GM12891 (cell line): Measurements from ENCODE around the gene POLA1.

Experiments used
- DNase-seq: peaks from one replicate; pipeline ENCODE4 v3.0.0; 2011; ENCODE audit warnings: low spot score; ENCODE audit not compliant: insufficient read length
- FAIRE-seq: peaks from 2 replicates; lab custom pipeline; 2011; peaks lifted over from hg19 to GRCh38; lab: Jason Lieb, UNC
- PAX5 ChIP-seq: IDR thresholded peaks from 2 replicates; pipeline ENCODE4 v1.6.1; 2011; ENCODE audit warnings: low read length, moderate library complexity, mild to moderate bottlenecking; ENCODE audit not compliant: insufficient read depth, severe bottlenecking
- POLR2A ChIP-seq: IDR thresholded peaks from 2 replicates; pipeline ENCODE4 v1.6.1; 2011; ENCODE audit warnings: low read depth, low read length, control low read depth
- POLR2AphosphoS5 ChIP-seq: IDR thresholded peaks from 2 replicates; pipeline ENCODE4 v1.6.1; 2011; ENCODE audit warnings: low read depth, low read length, control low read depth
- POU2F2 ChIP-seq: IDR thresholded peaks from 2 replicates; pipeline ENCODE4 v1.6.1; 2011; ENCODE audit warnings: low read depth, mild to moderate bottlenecking, control low read depth, low read length, moderate library complexity
- SPI1 ChIP-seq: IDR thresholded peaks from 2 replicates; pipeline ENCODE4 v1.6.1; 2011; ENCODE audit warnings: low read depth, low read length, control low read depth
- TAF1 ChIP-seq: IDR thresholded peaks from 2 replicates; pipeline ENCODE4 v1.6.1; 2011; ENCODE audit warnings: low read depth, low read length, control low read depth

The POLA1 gene

GRCh38 chrX:25018682-25019081 lies 325.0 kb downstream of the POLA1 start:
- DNase-seq (no peak), FAIRE-seq (no peak)
- TF ChIP-seq POU2F2 = no peak
- no peak for TF ChIP-seq TAF1
- TF ChIP-seq SPI1 = no peak
- TF ChIP-seq POLR2AphosphoS5 = no peak
- TF ChIP-seq PAX5 = no peak
- no peak for TF ChIP-seq POLR2A

- no peak for FAIRE-seq
- TF ChIP-seq POU2F2 = no peak
- TF ChIP-seq TAF1 = no peak
- no peak for TF ChIP-seq PAX5
- no peak for TF ChIP-seq SPI1
- TF ChIP-seq POLR2AphosphoS5 = no peak
- no peak for TF ChIP-seq POLR2A
- no peak for DNase-seq
Observed at GRCh38 chrX:25019707-25020390, 326.1 kb downstream of the POLA1 start.

GRCh38 chrX:25020391-25020904 lies 326.7 kb downstream of the POLA1 start:
- no peak for DNase-seq
- no peak for FAIRE-seq
- TF ChIP-seq PAX5 = no peak

- no peak for FAIRE-seq
Observed at GRCh38 chrX:25020905-25021449, 327.3 kb downstream of the POLA1 start.

GRCh38 chrX:25022499-25023325 lies 329.0 kb downstream of the POLA1 start:
- FAIRE-seq (no peak), DNase-seq (no peak)
- TF ChIP-seq PAX5 (no peak), POLR2A (no peak), TAF1 (no peak), POLR2AphosphoS5 (no peak), POU2F2 (no peak), SPI1 (no peak)

More at GRCh38 chrX:25020905-25021449, 327.3 kb downstream of the POLA1 start:
- DNase-seq = no peak
- TF ChIP-seq PAX5 (no peak), POU2F2 (no peak), POLR2A (no peak), SPI1 (no peak), TAF1 (no peak), POLR2AphosphoS5 (no peak)

- TF ChIP-seq SPI1 = no peak
- TF ChIP-seq PAX5 = no peak
- no peak for TF ChIP-seq TAF1
- DNase-seq (no peak), FAIRE-seq (no peak)
Observed at GRCh38 chrX:25023908-25024307, 330.2 kb downstream of the POLA1 start.

GRCh38 chrX:25025615-25026014 lies 331.9 kb downstream of the POLA1 start:
- no peak for FAIRE-seq

GRCh38 chrX:25026576-25026975 lies 332.9 kb downstream of the POLA1 start:
- no peak for FAIRE-seq
- DNase-seq = no peak
- TF ChIP-seq POLR2A (no peak), POLR2AphosphoS5 (no peak), SPI1 (no peak), TAF1 (no peak), POU2F2 (no peak), PAX5 (no peak)

More at GRCh38 chrX:25025615-25026014, 331.9 kb downstream of the POLA1 start:
- no peak for DNase-seq
- no peak for TF ChIP-seq SPI1

- no peak for TF ChIP-seq POLR2AphosphoS5
- TF ChIP-seq SPI1 = no peak
- no peak for TF ChIP-seq TAF1
- TF ChIP-seq POLR2A = no peak
- TF ChIP-seq POU2F2 = no peak
- TF ChIP-seq PAX5 = no peak
- DNase-seq = no peak
- no peak for FAIRE-seq
Observed at GRCh38 chrX:25028726-25029125, 335.0 kb downstream of the POLA1 start.

- DNase-seq (no peak), FAIRE-seq (no peak)
- TF ChIP-seq POLR2AphosphoS5 = no peak
Observed at GRCh38 chrX:25029288-25029825, 335.6 kb downstream of the POLA1 start.

GRCh38 chrX:25034889-25035288 lies 341.2 kb downstream of the POLA1 start:
- FAIRE-seq = no peak
- TF ChIP-seq POLR2A (no peak), TAF1 (no peak), POU2F2 (no peak), POLR2AphosphoS5 (no peak), SPI1 (no peak), PAX5 (no peak)
- DNase-seq = no peak
